RPMI7951 (cell line): ENCODE results near the gene MYPOP. TPM values are rescaled to one million over a fixed set of nuclear protein-coding genes. Genes with fewer than 3 reads are reported as not detected.

Experiments
- DNase-seq: peaks from one replicate; pipeline ENCODE4 v3.0.0-alpha.2; 2012; ENCODE audit warnings: low read depth
- total RNA-seq: library from RNA; depleted of rRNA; stranded (reverse); fragments of >200 nt; shearing (Covaris generic); gene quantifications from 2 replicates; pipeline ENCODE4 v1.2.3, GENCODE V29; 2014; rRNA removed

Gene MYPOP, protein sequence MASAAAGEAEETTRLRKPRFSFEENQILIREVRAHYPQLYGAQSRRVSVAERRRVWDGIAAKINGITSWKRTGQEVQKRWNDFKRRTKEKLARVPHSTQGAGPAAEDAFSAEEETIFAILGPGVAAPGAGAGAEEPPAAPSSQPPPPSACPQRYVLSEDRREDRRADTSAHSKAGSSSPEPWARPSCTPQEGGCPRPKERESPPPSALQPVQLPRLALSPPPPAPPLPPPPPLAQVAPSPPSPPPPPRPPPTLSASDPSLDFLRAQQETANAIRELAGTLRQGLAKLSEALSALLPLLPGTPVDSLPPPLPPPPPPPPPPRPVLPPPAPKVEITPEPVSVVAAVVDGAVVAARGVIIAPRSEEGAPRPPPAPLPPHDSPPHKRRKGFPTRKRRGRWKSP
- total RNA-seq = 0.88 and 1.1 TPM in 2 replicates

DNA sequence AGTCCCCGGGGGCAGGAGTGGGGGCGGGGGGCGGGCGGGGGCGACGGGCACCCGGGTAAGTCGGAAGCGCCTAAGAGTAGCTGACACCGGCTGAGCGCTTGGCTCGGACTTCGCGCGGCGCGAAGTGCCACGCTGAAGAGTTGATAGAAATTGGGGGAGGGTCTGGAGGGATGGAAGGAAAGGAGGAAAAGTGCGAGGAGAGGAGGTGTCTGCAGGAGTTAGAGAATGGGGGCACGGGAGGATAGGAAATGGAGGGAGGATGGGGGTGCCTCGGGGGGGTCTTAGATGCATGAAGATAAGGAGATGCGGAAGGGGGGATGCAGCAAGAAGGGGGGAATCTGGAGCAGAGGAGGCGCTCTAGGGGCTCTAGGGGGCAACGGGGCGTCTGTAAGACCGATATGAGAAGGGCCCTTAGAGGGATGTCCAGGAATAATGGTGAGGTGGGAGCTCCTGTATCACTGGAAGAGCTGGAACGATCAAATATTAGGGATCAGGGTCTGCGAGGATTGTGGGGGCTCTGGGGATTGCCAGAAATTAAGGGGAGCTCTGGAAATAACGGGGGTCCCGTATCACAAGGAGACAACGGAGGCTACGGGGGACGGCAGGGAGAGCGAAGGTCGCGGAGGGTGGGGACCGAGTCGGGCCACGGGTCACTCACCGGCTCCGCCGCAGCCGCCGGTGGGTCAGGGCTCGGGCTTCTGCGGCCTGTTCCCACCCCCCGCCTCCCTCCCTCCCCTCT is at the start of gene MYPOP:
MYPOP (minus strand) TSS at position 702 of the 739 bp plus-strand sequence. CDS start 840 bp downstream, outside the sequence.
- DNase-seq = no peak

DNA sequence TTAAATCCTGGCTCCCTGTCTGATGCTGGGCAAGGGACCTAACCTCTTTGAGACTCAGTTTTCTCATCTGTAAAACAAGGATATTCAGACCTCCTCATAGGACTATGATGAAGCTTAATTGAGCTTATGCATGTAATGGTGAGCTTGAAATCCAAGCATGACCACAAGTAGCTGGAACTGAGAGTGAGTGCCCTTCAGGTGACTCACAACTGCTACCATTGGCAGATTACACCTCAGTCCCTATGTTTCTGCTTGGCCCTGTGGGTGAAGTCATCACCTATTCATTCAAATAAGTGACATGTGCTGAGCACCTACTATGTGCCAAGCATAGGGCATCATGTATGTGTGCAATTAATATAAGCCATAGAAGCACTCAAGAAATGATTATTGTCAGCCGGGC is 45.5 kb upstream of the MYPOP start:
- no peak for DNase-seq

DNA sequence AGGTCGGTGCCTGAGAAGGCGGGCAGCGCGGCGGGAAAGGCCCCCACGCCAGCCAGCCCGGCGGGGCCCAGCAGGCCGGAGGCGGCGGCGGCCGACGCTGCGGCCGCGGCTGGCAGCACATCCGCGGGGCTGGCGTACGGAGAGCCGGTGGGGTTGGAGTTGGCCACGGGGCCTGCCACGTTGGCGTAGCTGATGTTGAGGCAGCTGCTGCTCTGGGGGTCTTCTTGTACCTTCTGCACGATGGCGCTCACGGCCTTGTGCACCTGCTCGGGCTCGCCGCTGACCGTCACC is 38.0 kb upstream of the MYPOP start:
- no peak for DNase-seq

DNA sequence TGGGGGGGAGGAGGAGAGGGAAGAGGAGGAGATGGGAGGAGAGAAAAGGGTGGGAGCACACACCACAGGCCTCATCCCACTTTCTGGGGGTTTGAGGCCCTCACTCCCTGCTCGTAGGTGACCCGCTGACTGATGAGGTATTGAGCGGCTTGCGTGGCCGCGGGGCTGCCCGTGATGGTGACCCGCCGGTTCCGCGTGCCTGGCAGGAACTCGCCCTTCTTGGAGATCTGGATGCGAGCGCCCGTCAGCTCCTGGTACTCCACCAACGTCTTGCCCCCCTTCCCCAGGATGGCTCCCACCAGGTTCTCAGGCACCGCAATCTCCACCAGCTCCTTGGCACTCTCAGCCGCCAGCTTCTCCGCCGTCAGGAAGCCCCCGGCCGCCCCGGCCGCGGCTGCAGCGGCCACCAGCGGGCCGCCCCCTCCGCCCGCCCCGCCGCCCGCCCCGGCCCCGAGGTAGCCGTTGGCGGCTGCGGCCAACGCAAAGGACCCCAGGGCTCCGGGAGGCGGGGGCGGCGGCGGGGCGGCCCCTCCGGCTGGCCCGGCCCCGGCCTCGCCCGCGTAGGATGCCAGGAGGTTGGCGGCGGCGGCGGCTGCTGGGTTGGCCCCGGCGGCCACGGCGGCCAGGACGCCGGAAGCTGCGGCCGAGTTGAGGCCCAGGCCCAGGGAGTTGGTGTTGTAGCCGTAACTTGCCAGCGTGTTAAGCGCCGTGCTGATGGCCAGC is 37.5 kb upstream of the MYPOP start:
- no peak for DNase-seq

DNA sequence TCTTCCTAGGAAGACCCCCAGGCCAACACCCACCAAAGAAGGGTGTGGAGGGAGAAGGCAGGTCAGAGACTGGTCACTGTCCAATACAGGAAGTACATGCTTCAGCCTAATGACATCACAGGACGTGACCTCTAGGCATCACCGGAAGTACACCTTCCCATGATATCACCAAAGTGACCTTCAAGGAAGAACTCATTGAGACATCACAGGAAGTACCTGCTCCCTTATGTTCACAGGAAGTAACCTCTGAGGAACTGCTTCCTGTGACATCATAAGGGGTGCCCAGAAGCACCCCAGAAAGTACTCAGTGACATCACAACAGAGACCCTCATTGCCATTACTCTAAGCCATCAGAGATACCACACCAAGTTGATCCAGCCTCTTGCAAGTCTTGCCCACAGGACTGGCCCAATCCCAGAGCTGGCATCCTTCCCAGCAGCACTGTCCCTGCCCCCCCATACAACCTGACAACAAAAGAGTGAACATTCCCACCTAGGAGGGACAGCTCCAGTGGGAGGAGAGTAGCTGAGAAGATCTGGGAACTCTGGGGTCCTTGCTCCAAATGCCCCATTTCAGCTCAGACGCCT is 36.4 kb upstream of the MYPOP start:
- no peak for DNase-seq

DNA sequence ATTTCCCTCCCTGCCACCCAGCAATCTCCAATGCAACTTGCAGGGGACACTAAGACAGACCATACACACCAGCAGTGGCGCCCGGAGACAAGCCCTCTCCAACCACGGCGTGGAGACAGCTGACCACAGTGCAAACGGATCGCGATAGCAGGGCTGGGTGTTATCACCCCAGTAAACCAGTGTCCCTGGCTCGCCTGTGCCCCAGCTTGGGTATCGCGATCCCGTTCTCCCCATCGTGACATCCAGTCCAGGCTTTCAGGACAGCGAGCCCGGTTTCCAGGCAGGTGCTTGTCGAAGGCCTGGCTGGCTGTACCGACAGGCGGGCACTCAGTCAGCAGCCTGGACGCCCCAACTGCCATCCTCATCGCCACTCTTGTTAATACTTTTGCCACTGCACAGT is 32.9 kb upstream of the MYPOP start:
- no peak for DNase-seq

DNA sequence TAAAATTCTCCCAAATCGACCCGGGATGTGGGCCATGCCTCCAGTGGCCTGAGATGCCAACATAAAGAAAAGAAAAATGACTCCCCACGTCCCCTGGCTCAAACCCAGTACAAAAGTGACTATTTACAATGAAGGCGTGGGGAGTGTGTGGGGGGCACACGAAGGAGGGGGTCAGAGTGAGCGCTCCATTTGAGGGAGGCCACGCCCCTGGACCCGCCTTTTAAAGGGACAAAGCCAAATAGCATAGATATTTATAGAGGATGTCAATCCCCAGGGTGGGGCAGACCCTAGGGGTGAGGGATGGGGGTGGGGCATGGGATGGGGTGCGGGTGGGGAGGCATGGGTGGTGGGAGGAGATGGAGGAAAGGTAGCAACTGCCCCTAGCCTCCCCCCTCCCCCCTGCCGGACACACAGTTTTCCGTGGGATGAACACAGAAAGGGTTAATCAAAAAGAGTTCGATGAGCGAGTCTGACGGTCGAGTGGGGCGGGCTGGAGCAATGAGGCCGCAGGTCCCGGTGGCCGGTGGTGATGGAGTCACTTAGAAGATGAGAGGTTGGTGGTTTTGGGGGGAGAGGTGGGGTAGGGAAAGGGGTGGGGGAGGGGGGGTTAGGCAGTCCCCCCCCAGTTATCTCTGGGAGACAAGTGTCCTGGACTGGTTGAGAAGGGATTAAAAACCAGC is 32.3 kb upstream of the MYPOP start:
- no peak for DNase-seq

DNA sequence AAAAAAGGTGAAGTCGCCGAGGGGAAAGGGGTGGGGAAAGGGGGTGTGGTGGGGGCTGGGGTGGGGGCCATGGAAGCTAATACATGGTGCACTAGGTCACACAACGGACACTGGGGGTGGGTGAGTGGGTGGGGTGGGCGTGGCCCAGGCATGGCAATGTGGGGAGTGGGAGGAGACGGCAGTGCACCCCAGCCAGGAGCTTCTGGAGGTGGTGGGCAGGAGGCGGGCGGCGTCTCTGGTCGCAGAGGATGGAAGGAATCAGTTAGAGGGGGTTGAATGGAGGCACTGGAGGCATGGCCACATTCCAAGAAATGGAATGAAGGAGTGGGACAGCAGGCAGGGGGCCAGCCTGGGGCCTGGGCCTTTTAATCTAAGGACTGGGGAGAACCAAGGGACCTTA is 31.3 kb upstream of the MYPOP start:
- DNase-seq = no peak

DNA sequence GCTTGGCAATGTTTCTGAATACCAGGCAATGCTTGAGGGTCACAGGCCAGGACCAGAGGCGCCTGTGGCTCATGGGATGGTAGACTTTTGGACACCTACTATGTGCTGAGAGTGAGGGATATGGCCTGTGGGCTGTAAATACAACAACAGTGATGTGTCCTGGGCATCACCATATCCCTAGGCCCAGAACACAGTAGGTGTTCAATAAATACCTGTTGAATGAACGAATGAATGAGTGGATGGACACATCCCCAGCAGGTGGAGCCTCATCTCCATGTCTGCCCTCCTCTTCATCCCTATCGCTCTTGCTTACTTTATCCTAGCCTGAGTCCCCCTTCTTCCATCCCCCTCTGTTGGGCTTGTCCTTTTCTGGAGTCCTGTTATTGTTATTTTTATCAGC is 28.6 kb upstream of the MYPOP start:
- DNase-seq = no peak

DNA sequence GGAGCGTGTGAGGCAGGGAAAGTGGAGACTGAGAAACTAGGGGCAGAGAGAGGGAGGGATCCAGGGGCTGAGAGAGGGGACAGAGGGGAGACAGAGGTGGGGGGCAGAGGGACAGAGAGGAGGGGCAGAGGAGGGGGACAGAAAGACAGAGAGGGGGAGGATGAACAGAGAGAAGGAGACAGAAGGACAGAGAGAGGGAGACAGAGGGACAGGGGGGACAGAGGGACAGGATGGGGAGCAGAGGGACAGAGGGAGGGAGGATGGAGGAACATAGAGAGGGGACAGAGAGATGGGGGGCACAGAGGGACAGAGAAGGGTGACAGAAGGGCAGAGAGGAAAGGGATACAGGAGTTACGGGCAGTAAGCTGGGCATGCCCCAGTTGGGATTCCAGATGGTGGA is 26.8 kb upstream of the MYPOP start:
- DNase-seq = no peak

DNA sequence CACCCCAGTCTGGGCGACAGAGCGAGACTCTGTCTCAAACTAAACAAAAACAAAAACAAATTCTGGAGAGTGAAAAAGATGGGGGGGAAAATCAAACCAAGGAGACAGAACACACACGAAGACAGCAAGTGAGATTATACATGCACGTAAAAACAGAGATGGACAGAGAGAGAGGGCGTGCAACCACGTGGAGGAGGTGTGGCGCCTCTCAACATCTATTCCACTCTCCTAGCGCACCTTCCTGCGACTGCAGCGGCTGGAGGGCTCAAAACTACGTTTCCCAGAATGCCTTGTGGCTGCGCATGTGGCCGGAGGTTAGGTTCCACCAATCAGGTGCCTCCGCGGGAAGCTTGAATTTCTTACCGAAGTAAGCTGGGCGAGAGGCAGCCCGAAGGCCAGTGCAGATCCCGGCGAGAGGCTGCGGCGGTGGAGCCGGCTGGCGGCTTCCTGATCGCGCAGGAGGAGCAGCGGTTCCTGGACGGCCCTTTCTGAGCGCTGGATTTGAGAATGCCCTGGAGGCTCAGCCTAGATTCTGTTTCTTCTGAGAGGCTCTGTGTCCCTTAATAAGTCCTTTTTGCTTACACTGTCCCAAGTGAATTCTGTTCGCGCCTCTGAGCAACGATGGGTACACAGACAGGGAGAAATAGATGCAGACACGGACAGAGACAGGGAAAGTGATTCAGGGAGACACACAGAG is 25.3 kb upstream of the MYPOP start:
- DNase-seq = peak; percentile 88

DNA sequence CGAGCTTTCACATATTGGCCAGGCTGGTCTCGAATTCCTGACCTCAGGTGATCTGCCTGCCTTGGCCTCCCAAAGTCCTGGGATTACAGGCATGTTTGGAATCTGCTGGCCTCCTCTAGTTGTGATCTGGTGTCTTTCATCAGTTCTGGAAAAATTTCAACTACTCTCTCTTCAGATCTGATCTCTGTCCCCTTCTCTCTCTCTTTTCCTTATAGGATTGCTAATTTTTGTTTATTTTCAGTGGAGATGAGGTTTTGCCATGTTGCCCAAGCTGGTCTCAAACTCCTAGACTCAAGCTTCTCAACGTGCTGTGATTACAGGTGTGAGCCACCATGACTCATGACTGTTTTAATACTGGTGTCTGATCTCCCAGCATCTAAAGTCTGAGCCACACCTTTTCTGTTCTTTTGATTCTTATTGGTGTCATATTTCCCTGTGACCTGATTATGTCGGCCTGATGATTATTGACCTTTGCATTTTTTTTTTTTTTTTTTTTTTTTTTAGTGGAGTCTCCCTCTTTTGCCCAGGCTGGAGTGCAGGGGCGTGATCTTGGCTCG is 22.6 kb upstream of the MYPOP start:
- no peak for DNase-seq

DNA sequence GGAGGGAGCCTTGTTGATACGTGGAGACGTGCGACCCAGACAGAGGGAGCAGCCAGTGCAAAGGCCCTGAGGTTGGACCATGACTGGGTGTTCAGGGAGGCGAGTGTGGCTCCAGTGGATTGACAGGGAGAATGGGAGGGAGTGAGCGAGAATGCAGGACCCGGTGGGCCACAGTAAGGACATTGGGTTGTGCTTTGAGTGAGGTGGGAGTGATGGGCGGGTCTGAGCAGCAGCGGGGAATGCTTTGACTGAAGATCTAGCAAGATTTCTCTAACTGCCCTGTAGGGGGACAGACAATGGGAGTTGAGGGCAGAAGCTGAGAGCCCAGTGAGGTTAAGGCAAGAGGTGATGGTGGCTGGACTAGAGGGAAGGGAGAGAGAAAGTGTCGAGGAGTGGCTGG is 19.9 kb upstream of the MYPOP start:
- peak; percentile 24 for DNase-seq

DNA sequence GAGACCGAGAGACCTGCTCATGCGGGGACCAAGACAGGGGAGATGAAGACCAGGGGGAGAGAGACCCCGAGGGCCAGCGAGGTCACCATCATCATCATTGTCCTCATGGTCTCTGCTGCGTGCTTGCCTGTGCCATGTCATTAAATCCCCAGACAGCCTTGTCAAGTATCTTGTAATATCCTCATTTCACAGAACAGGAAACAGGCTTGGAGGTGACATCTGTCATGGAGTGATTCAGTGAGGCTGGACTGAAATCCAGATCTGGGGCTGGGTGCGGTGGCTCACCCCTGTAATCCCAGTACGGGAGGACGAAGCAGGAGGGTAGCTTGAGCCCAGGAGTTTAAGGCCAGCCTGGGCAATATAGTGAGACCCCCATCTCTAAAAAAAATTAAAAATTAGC is 18.0 kb upstream of the MYPOP start:
- no peak for DNase-seq

DNA sequence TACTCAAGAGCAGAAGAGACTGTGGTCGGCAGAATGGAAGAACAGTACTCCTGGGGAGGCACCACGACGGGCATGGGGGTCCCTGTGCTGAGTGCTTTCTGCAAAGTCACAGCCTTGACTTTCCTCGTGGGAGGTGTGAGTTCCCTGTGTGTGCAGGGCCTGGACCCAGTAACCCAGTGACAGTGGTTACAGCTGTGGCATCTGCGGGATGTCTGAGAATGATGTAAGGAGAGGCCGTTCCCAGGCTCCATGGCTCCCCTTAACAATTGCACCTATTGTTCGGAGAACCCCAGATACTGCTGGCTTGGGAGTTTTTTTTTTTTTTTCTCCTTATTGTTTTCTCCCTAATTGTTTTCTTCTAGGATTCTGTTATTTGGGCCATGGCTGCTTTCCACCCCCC is 17.3 kb upstream of the MYPOP start:
- no peak for DNase-seq

DNA sequence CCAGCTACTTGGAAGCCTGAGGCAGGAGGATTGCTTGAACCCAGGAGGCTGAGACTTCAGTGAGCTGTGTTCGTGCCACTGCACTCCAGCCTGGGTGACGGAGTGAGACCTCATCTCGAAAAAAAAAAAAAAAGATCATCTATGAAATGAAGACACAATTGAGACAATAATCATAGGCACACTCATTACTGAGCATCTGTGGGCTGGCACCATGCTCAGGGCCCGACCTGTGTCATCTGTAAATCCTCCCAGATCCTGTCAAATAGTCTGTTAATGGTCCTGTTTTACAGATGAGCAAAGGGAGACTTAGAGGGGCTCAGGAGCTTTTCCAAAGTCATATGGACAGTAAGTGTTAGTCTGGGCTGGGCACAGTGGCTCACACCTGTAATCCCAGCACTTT is 16.3 kb upstream of the MYPOP start:
- DNase-seq = no peak

DNA sequence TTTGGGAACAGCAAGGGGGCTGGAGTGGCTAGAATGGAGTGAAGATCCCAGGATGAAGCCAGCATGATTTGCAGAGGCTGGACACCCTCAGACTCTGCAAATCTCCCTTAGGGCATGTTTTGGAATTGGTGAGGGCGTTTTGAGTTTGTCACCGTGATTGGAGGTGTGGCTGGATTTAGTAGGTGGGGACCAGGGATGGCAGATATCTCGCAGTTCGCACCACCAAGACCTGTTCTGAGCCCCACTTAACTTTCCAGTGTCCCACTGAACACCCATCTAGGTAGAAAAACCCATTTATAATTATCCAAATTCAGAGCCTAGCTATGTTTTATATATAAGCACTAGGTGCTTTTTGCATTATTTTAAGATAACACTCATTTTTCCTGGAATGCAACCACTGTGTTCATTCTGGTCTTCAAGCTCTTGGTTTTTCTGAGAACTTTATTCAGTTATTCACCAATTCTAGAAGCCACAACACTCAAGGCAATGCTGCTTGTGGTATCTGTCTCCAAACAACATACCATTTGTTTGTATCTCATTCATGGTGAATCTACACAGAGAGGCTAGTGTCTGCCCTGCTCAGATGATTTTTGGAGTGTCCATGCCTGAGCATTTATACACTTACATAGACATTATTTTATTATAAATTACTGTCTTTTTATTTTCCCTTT is 15.1 kb upstream of the MYPOP start:
- peak; percentile 24 for DNase-seq

DNA sequence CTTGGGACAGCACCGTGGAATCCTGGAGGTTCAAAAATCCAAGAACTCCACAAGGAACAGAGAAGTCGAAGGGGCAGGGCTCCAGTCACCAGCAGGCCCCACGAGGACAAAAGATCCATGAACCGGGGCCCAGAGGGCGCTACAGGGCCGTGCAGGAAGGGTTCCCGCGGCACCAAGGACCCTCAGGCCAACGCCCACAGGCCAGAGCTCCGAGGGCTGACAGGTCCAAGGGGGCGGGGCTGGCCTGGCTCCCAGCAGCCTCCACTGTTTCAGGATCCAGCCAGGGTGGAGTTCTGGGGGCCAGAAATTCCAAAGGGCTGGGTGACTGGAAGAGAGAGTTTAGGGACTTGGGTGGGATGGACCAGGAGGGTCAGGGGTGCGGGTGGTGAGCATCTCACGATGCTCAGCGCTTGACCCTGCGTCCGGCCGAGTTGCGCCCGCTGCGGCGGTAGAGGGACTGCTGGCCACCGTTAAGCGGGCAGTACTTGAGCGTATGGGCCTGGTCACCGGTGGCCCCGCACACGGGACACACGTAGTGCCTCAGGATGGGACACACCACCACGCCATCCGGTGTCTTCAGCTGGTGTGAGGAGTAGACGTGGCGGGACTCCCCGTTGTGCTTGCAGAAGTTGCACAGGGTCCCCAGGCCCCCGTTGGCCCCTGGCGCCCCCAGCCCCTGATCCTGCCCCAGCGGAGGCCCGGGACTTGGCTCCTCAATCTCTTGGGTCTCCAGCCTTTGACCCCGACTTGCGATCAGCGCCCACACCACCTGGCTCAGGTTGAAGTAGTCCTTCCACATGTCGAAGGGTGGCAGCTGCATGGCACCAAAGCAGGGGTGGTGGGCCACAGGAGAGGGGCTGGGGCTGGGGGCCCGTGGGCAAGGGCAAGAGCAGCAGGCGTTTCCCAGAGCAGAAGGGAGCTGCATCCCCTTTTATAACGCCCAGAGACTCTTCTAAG is 11.7 kb upstream of the MYPOP start, which contains the start of gene NANOS2:
NANOS2 (minus strand) TSS at position 905 of the 957 bp plus-strand sequence; CDS start at position 820, 85 bp downstream.
- DNase-seq = no peak

DNA sequence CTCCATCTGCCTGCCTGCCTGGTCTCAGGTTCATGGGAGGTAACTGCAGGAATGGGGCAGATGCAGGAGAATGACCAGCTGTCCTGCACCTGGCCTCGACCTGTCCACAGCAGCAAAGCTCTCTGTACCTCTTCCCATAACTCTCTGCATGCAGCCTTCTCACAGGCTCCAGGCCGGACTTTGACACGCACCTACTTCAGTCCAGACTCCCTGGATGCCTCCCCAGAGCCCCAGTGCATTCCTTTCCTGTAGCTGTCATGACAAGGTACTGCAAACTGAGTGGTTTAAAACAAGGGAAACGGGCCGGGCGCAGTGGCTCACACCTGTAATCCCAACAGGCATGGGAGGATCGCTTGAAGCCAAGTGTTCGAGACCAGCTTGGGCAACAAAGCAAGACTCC is 8.9 kb upstream of the MYPOP start:
- no peak for DNase-seq
